GM23248 (cell line): Measurements from ENCODE around the gene PTPRN2. TPM values are rescaled to one million over a fixed set of nuclear protein-coding genes. Genes with fewer than 3 reads are reported as not detected.

Experiments used
- DNase-seq: peaks from one replicate; pipeline ENCODE4 v3.0.0-alpha.2; 2015
- H2AFZ ChIP-seq: fragments of 200-600 bp; sonication (generic); 2 replicates; pipeline ENCODE4 v1.6.1; 2016; ENCODE audit warnings: antibody characterized with exemption
- H3F3A ChIP-seq: fragments of 200-600 bp; sonication (generic); 2 replicates; pipeline ENCODE4 v1.6.1; 2016; ENCODE audit warnings: mild to moderate bottlenecking, antibody characterized with exemption, mixed run types; ENCODE audit not compliant: insufficient read depth
- H3K27ac ChIP-seq: fragments of 200-600 bp; sonication (generic); 2 replicates; pipeline ENCODE4 v1.5.1; 2016; ENCODE audit warnings: mild to moderate bottlenecking
- H3K27me3 ChIP-seq: fragments of 200-600 bp; sonication (generic); replicated peaks from 2 replicates; pipeline ENCODE4 v1.6.1; 2016; ENCODE audit warnings: mild to moderate bottlenecking; ENCODE audit not compliant: insufficient read depth
- H3K36me3 ChIP-seq: fragments of 200-600 bp; sonication (generic); 2 replicates; pipeline ENCODE4 v1.6.1; 2016; ENCODE audit warnings: low read depth, mild to moderate bottlenecking
- H3K4me1 ChIP-seq: fragments of 200-600 bp; sonication (generic); 2 replicates; pipeline ENCODE4 v1.6.1; 2016; ENCODE audit warnings: mild to moderate bottlenecking; ENCODE audit not compliant: insufficient read depth
- H3K4me2 ChIP-seq: fragments of 200-600 bp; sonication (generic); one replicate; pipeline ENCODE4 v1.6.1; 2016; ENCODE audit warnings: mild to moderate bottlenecking; ENCODE audit not compliant: unreplicated experiment
- H3K4me3 ChIP-seq: fragments of 200-600 bp; sonication (generic); 2 replicates; pipeline ENCODE4 v1.5.1; 2016; ENCODE audit warnings: mild to moderate bottlenecking
- H3K79me2 ChIP-seq: fragments of 200-600 bp; sonication (generic); 2 replicates; pipeline ENCODE4 v1.6.1; 2016; ENCODE audit warnings: mild to moderate bottlenecking; ENCODE audit not compliant: insufficient read depth
- H3K9ac ChIP-seq: fragments of 200-600 bp; sonication (generic); 2 replicates; pipeline ENCODE4 v1.6.1; 2016; ENCODE audit warnings: mild to moderate bottlenecking
- H3K9me2 ChIP-seq: fragments of 200-600 bp; sonication (generic); 2 replicates; pipeline ENCODE4 v1.6.1; 2016; ENCODE audit warnings: mixed run types, mild to moderate bottlenecking, moderate library complexity; ENCODE audit not compliant: insufficient read depth
- H3K9me3 ChIP-seq: fragments of 200-600 bp; sonication (generic); one replicate; pipeline ENCODE4 v1.6.1; 2017; ENCODE audit warnings: low read depth
- H4K20me1 ChIP-seq: fragments of 200-600 bp; sonication (generic); 2 replicates; pipeline ENCODE4 v1.6.0; 2016; ENCODE audit not compliant: insufficient read depth
- EZH2 ChIP-seq: fragments of 200-600 bp; sonication (generic); IDR thresholded peaks from 2 replicates; pipeline ENCODE4 v1.6.1; 2018; ENCODE audit warnings: antibody characterized with exemption, mild to moderate bottlenecking; ENCODE audit not compliant: insufficient read depth, poor library complexity, severe bottlenecking
- EZH2phosphoT487 ChIP-seq: fragments of 200-600 bp; sonication (generic); IDR thresholded peaks from 2 replicates; pipeline ENCODE4 v1.6.1; 2018; ENCODE audit warnings: antibody characterized with exemption, moderate library complexity, mild to moderate bottlenecking, low read depth; ENCODE audit not compliant: insufficient read depth
- WGBS, 2 experiments: methylation state at CpG; one replicate each; pipeline ENCODE4 v1.1.6; 2015 to 2017; ENCODE audit warnings: low lambda C conversion rate in 2 of 2, low coverage in 1 of 2; ENCODE audit errors: missing lambda C conversion rate in 2 of 2; 5-methylcytosine and 5-hydroxymethylcytosine counted together
- in situ Hi-C: fragments of 300-500 bp; cut with MboI; formaldehyde crosslinking; loops from 2 replicates; pipeline ENCODE4 v1.15.0; 2020
- polyA plus RNA-seq: library from polyadenylated mRNA; unstranded; fragments of >200 nt; fragmentation: Nextera tagmentation; extraction: Ambion mirVana; gene quantifications from 2 replicates; pipeline ENCODE4 v1.2.1, GENCODE V29; 2016
- total RNA-seq: library from RNA; depleted of rRNA; stranded (reverse); fragments of >200 nt; shearing (Covaris generic); gene quantifications from 2 replicates; pipeline ENCODE4 v1.2.3, GENCODE V29; 2014

The PTPRN2 gene
- total and polyA plus RNA-seq, 2 experiments from 2014 or later: 0.13 TPM; not detected in 1

DNA sequence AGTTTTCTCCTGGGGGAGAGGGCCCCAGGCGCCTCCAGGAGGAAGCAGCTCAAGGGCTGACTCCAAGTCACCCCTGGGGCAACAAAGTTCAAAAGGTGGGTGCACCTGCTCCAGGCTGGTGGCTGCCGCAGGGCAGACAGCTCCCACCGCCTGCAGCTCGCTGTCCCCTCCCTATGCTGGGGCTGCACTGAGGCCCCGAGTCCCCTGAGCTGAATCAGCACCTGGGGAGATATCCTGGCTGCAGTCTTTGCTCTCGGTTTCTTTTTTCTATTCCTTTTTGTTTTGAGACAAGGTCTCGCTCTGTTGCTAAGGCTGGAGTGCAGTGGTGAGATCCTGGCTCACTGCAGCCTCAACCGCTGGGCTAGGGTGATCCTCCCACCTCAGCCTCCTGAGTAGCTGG, 1067.4 kb downstream of the PTPRN2 start:
- H3K9me2 ChIP-seq: no peaks in the 10 kb centered on the region
- H3K4me3 ChIP-seq: no peak overlapping the region
- no peak overlapping the region for H2AFZ ChIP-seq
- H3K79me2 ChIP-seq: no peaks in the 10 kb centered on the region
- in situ Hi-C loops: no loop called here
- TF ChIP-seq EZH2 (no peak), EZH2phosphoT487 (no peak)
- no peak overlapping the region for H3K4me2 ChIP-seq
- H3K9ac ChIP-seq: no peak overlapping the region
- no peaks in the 10 kb centered on the region for H3K27me3 ChIP-seq
- H3K4me1 ChIP-seq: no peaks in the 10 kb centered on the region
- H3K9me3 ChIP-seq: no peaks in the 10 kb centered on the region
- H3F3A ChIP-seq: no peaks in the 10 kb centered on the region
- no peaks in the 10 kb centered on the region for H4K20me1 ChIP-seq
- no peak for DNase-seq
- no peak overlapping the region for H3K27ac ChIP-seq
- WGBS, 2 experiments: 28 to 37% methylated on average over 8 of the region's 8 CpGs
- no peaks in the 10 kb centered on the region for H3K36me3 ChIP-seq

DNA sequence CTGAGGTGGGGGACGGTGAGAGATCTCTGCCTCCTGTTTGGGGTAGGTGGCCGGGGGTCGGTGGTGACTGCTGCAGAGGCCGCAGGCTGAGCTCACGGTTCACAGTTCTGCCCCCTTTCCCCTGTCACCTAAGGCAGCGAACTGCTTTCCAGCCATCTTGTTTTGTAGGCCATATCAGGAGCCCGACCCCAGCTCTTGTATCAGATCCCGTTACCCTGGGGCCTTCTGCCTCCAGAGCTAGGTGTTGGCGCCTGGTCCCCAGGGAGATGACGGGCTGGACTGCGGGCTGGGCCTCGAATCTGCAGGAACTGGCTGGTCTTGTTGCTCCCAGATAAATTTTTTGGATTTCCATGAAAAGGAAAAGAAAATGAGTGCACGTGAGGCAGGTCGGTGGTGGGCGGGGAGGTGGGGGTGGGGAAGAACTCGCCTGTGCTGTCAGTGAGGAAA, 1067.8 kb downstream of the PTPRN2 start:
- no peaks in the 10 kb centered on the region for H3K79me2 ChIP-seq
- in situ Hi-C loops: no loop called here
- no peaks in the 10 kb centered on the region for H4K20me1 ChIP-seq
- 30% methylated on average over 14 to 16 of the region's 16 CpGs for WGBS, 2 experiments
- no peaks in the 10 kb centered on the region for H3K9me3 ChIP-seq
- TF ChIP-seq EZH2 (no peak), EZH2phosphoT487 (no peak)
- H3K27me3 ChIP-seq: no peaks in the 10 kb centered on the region
- no peaks in the 10 kb centered on the region for H3K36me3 ChIP-seq
- no peak overlapping the region for H2AFZ ChIP-seq
- H3K9ac ChIP-seq: no peak overlapping the region
- no peaks in the 10 kb centered on the region for H3K9me2 ChIP-seq
- no peak overlapping the region for H3K27ac ChIP-seq
- no peak for DNase-seq
- no peaks in the 10 kb centered on the region for H3K4me1 ChIP-seq
- H3F3A ChIP-seq: no peaks in the 10 kb centered on the region
- H3K4me2 ChIP-seq: no peak overlapping the region
- H3K4me3 ChIP-seq: no peak overlapping the region

DNA sequence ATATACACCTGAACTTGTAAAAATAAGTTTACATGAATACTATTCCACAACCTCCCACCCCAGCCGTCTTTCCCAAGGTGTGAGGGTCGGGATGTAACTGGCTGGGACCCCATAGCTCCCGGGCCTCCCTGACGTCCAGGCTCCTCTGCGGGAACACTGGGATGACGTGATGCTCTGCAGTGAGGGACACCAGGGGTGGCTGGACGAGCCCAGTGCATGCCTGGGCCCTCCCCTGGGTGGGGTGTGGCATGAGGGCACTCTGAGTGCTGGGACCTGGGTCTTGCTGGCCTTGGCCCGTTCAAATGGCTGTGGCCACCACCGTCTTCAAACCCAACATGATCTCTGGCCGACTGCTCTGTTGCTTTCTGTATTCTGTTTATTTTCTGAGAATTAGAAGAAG, 1068.4 kb downstream of the PTPRN2 start:
- no peaks in the 10 kb centered on the region for H3F3A ChIP-seq
- no peak for DNase-seq
- H3K79me2 ChIP-seq: no peaks in the 10 kb centered on the region
- in situ Hi-C loops: no loop called here
- no peak for TF ChIP-seq EZH2
- TF ChIP-seq EZH2phosphoT487: no peak
- H3K27ac ChIP-seq: no peak overlapping the region
- no peak overlapping the region for H3K4me3 ChIP-seq
- H3K36me3 ChIP-seq: no peaks in the 10 kb centered on the region
- H3K9me3 ChIP-seq: no peaks in the 10 kb centered on the region
- 26 to 31% methylated on average over 10 of the region's 10 CpGs for WGBS, 2 experiments
- no peak overlapping the region for H2AFZ ChIP-seq
- H3K4me1 ChIP-seq: no peaks in the 10 kb centered on the region
- H3K4me2 ChIP-seq: no peak overlapping the region
- no peaks in the 10 kb centered on the region for H3K9me2 ChIP-seq
- H4K20me1 ChIP-seq: no peaks in the 10 kb centered on the region
- no peaks in the 10 kb centered on the region for H3K27me3 ChIP-seq
- H3K9ac ChIP-seq: no peak overlapping the region

DNA sequence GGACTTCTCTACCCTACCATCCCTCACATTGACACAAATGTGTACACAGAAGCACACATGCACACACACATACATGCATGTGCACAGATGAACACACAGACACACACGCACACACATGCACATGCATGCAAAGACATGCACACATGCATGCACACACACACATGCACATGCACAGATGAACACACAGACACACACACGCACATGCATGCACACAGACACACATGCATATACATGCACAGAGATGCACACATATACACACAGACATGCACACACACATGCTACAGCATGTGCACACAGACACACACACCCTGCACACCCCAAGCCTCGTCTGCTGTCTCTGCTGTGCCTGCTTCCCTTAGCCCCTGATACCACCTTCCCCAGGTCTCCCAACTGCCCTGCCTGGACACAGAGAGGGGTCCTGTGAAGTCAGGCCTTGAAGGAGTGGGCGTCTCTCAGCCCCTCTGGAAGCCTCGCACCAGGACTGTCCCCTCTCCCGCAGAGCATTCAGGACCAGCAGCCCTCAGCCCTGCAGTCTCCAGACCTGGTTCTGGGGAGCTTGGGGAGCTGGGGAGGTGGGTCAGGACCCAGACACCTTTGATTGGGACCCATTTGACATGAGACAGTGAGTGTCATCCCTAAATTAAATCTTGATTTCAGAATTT, 1069.0 kb downstream of the PTPRN2 start:
- no peaks in the 10 kb centered on the region for H3K4me1 ChIP-seq

More for the DNA sequence above, 1069.0 kb downstream of the PTPRN2 start:
- DNase-seq: no peak
- no peaks in the 10 kb centered on the region for H3K79me2 ChIP-seq
- H3K9me2 ChIP-seq: no peaks in the 10 kb centered on the region
- no peak overlapping the region for H3K4me2 ChIP-seq
- in situ Hi-C loops: no loop called here
- WGBS, 2 experiments: 44 to 49% methylated on average over 6 of the region's 6 CpGs
- no peaks in the 10 kb centered on the region for H3K27me3 ChIP-seq
- H3K36me3 ChIP-seq: no peaks in the 10 kb centered on the region
- no peaks in the 10 kb centered on the region for H3K9me3 ChIP-seq
- no peak overlapping the region for H3K4me3 ChIP-seq
- H4K20me1 ChIP-seq: no peaks in the 10 kb centered on the region
- H3K27ac ChIP-seq: no peak overlapping the region
- no peak overlapping the region for H3K9ac ChIP-seq
- TF ChIP-seq EZH2 (no peak), EZH2phosphoT487 (no peak)
- H2AFZ ChIP-seq: no peak overlapping the region
- H3F3A ChIP-seq: no peaks in the 10 kb centered on the region
